K562 (cell line): ENCODE measurements around the gene EFHD2. TPM values are rescaled to one million over a fixed set of nuclear protein-coding genes. Genes with fewer than 3 reads are reported as not detected.

Source experiments
- ATAC-seq: fragments of 200-7000 bp; cut with Tn5 transposase; 3 replicates; pipeline ENCODE4 v1.9.1; 2020; ENCODE audit warnings: moderate library complexity
- BruUV-seq: library from RNA; stranded (reverse); fragments of 400-500 nt; replicated peaks from 2 replicates; lab custom pipeline; 2021; lab: Mats Ljungman, UMichigan
- CTCF ChIA-PET: fragments of 300-600 bp; formaldehyde crosslinking; extraction: SDS; loops from one replicate; lab custom pipeline; 2021; ENCODE audit warnings: low intra/inter-chr PET ratio; lab: Yijun Ruan, JAX
- POLR2A ChIA-PET: fragments of 300-600, 350-650 bp; sonication (Branson Sonifier 250); formaldehyde crosslinking; extraction: SDS; loops from one replicate; lab custom pipeline; 2021; ENCODE audit warnings: antibody characterized with exemption, inconsistent platforms; lab: Yijun Ruan, JAX
- DNase-seq, 4 experiments: peaks; one replicate each; pipeline versions ENCODE4 v3.0.0 to v3.0.0-alpha.2; 2011 to 2018; ENCODE audit warnings: low spot score in 3 of 4, mixed read lengths in 3 of 4; ENCODE audit errors: extremely low read depth in 1 of 4
- FAIRE-seq: peaks from 2 replicates; lab custom pipeline; 2011; peaks lifted over from hg19 to GRCh38; lab: Jason Lieb, UNC
- H2AFZ ChIP-seq: 2 replicates; pipeline ENCODE4 v1.6.0; 2011; ENCODE audit warnings: low read depth, low read length, control low read depth, inconsistent platforms
- H3K27ac ChIP-seq: fragments of 200-600 bp; 3 replicates; pipeline ENCODE4 v1.8.0; 2011; ENCODE audit warnings: low read depth, mild to moderate bottlenecking, control low read depth, inconsistent platforms, low read length, moderate library complexity, mixed read lengths; ENCODE audit errors: extremely low read depth
- H3K27me3 ChIP-seq, 2 experiments: fragments of 300-600 bp in 1 of 2; 2 replicates in 1 of 2; 3 replicates in 1 of 2; pipeline versions ENCODE4 v1.6.0 to v1.8.0; 2011; ENCODE audit warnings: inconsistent platforms in 2 of 2, low read length in 2 of 2, mild to moderate bottlenecking in 1 of 2, mixed read lengths in 1 of 2, moderate library complexity in 1 of 2; ENCODE audit not compliant: control insufficient read depth in 2 of 2, insufficient read depth in 2 of 2
- H3K36me3 ChIP-seq: fragments of 300-600 bp; 3 replicates; pipeline ENCODE4 v1.8.0; 2011; ENCODE audit warnings: mild to moderate bottlenecking, low read length, inconsistent platforms; ENCODE audit not compliant: control insufficient read depth, insufficient read depth
- H3K4me1 ChIP-seq, 2 experiments: fragments of 200-600 bp in 1 of 2; replicated peaks in 1 of 2; 2 replicates in 1 of 2; 3 replicates in 1 of 2; pipeline versions ENCODE4 v1.5.1 to v1.8.0; 2011; ENCODE audit warnings: inconsistent platforms in 2 of 2, low read length in 2 of 2, mild to moderate bottlenecking in 1 of 2, mixed read lengths in 1 of 2, moderate library complexity in 1 of 2; ENCODE audit not compliant: control insufficient read depth in 2 of 2, insufficient read depth in 2 of 2
- H3K4me2 ChIP-seq: 2 replicates; pipeline ENCODE4 v1.6.1; 2011; ENCODE audit warnings: low read length, control low read depth, inconsistent platforms, mixed read lengths; ENCODE audit not compliant: insufficient read depth
- H3K4me3 ChIP-seq: fragments of 200-600 bp; sonication (generic), shearing (Covaris generic); 2 replicates; pipeline ENCODE4 v1.5.1; 2016; ENCODE audit warnings: control low read depth, inconsistent platforms
- H3K79me2 ChIP-seq: fragments of 200-600 bp; 3 replicates; pipeline ENCODE4 v1.8.0; 2011; ENCODE audit warnings: low read length, inconsistent platforms; ENCODE audit not compliant: control insufficient read depth, insufficient read depth
- H3K9ac ChIP-seq, 2 experiments: 2 replicates each; pipeline versions ENCODE4 v1.6.0 to v1.6.1; 2011; ENCODE audit warnings: low read depth in 2 of 2, low read length in 2 of 2, control low read depth in 1 of 2, inconsistent platforms in 1 of 2, mild to moderate bottlenecking in 1 of 2, mixed read lengths in 1 of 2; ENCODE audit not compliant: insufficient read depth in 1 of 2
- H3K9me1 ChIP-seq: one replicate; pipeline ENCODE4 v1.6.0; 2011; ENCODE audit warnings: inconsistent platforms, mild to moderate bottlenecking, low read length, moderate library complexity; ENCODE audit not compliant: control insufficient read depth, insufficient read depth
- H3K9me3 ChIP-seq: replicated peaks from 2 replicates; pipeline ENCODE4 v1.5.1; 2011; ENCODE audit warnings: low read depth, low read length, inconsistent platforms; ENCODE audit not compliant: control insufficient read depth, insufficient read depth
- H4K20me1 ChIP-seq: replicated peaks from 2 replicates; pipeline ENCODE4 v1.6.1; 2011; ENCODE audit warnings: low read length, inconsistent platforms, mixed read lengths; ENCODE audit not compliant: control insufficient read depth, insufficient read depth
- BACH1 ChIP-seq: fragments of 200-800 bp; sonication (Bioruptor generic); IDR thresholded peaks from 2 replicates; pipeline ENCODE4 v1.6.1; 2016; ENCODE audit warnings: missing genetic modification characterization, missing compliant biosample characterization
- BRF1 ChIP-seq: IDR thresholded peaks from 3 replicates; pipeline ENCODE4 v1.6.1; 2011; ENCODE audit warnings: borderline replicate concordance, mild to moderate bottlenecking; ENCODE audit not compliant: insufficient read length; ENCODE audit errors: extremely low read depth
- ESRRA ChIP-seq: fragments of 450-650 bp; IDR thresholded peaks from 2 replicates; pipeline ENCODE4 v1.6.1; 2014; ENCODE audit warnings: low read depth, mild to moderate bottlenecking, moderate library complexity, borderline replicate concordance
- GTF2A2 ChIP-seq: IDR thresholded peaks from 2 replicates; pipeline ENCODE4 v1.6.1; 2016; ENCODE audit warnings: mild to moderate bottlenecking, missing genetic modification characterization, missing compliant biosample characterization
- KDM1A ChIP-seq, 2 experiments: fragments of 450-650 bp; IDR thresholded peaks; 2 replicates each; pipeline ENCODE4 v1.6.1; 2016; ENCODE audit warnings: mild to moderate bottlenecking in 2 of 2
- KLF1 ChIP-seq: fragments of 450-650 bp; IDR thresholded peaks from 2 replicates; pipeline ENCODE4 v1.6.1; 2016; ENCODE audit warnings: missing genetic modification characterization, missing compliant biosample characterization
- NCOR1 ChIP-seq: fragments of 450-650 bp; IDR thresholded peaks from 2 replicates; pipeline ENCODE4 v1.6.1; 2016; ENCODE audit warnings: mild to moderate bottlenecking, moderate library complexity
- RBM14 ChIP-seq: fragments of 200-400 bp; formaldehyde crosslinking; IDR thresholded peaks from 2 replicates; pipeline ENCODE4 v1.6.1; 2018; ENCODE audit warnings: low read depth, mild to moderate bottlenecking, low read length, moderate library complexity, borderline replicate concordance; ENCODE audit not compliant: insufficient read depth
- RFX1 ChIP-seq: fragments of 450-650 bp; IDR thresholded peaks from 2 replicates; pipeline ENCODE4 v1.6.1; 2016; ENCODE audit warnings: mild to moderate bottlenecking, moderate library complexity
- TRIM24 ChIP-seq, 2 experiments: fragments of 450-650 bp; IDR thresholded peaks; 2 replicates each; pipeline ENCODE4 v1.6.1; 2016
- ZNF175 ChIP-seq: fragments of 200-800 bp; sonication (Bioruptor generic); IDR thresholded peaks from 2 replicates; pipeline ENCODE4 v1.6.1; 2016; ENCODE audit warnings: low read depth, mild to moderate bottlenecking, missing genetic modification characterization, missing compliant biosample characterization
- WGBS: fragments of 100-300 bp; shearing (Covaris generic); methylation state at CpG from one replicate; pipeline ENCODE4 v1.1.6; 2016; ENCODE audit warnings: low coverage, mixed read lengths; ENCODE audit not compliant: insufficient coverage; ENCODE audit errors: missing lambda C conversion rate; 5-methylcytosine and 5-hydroxymethylcytosine counted together
- in situ Hi-C: fragments of 300-500 bp; cut with MboI; formaldehyde crosslinking; loops from 4 replicates; pipeline ENCODE4 v1.15.0; 2018; ENCODE audit warnings: inconsistent platforms, mixed read lengths
- intact Hi-C: fragments of 100-400 bp; cut with micrococcal nuclease; formaldehyde crosslinking; loops from 2 replicates; pipeline ENCODE4 v1.14.2; 2022
- polyA plus RNA-seq, 8 experiments: library from polyadenylated mRNA; depleted of rRNA in 4 of 8; stranded (reverse) in 5 of 8; unstranded in 3 of 8; fragments of >200 nt; fragmentation: Nextera tagmentation in 2 of 8; fragmentation: Illumina TruSeq in 1 of 8; extraction: Ambion mirVana in 2 of 8; extraction: Trizol in 1 of 8; gene quantifications; 2 replicates each; pipeline versions ENCODE4 v1.2.1 to v1.2.3, GENCODE V29; 2011 to 2014; ENCODE audit warnings: inconsistent platforms in 1 of 8, missing spikeins in 1 of 8
- total RNA-seq, 7 experiments: library from RNA; depleted of rRNA in 6 of 7; stranded (reverse); fragments of >200 nt in 6 of 7; fragmentation: Illumina TruSeq in 2 of 7; extraction: Trizol in 2 of 7; gene quantifications; 2 replicates each; pipeline versions ENCODE4 v1.2.1 to v1.2.3, GENCODE V29; 2011 to 2021; ENCODE audit warnings: low replicate concordance in 1 of 7
- TF ChIP-seq, protein P1 (sequence below): fragments of 150-350 bp; conservative IDR thresholded peaks from 2 replicates; pipeline ENCODE4 v1.6.1; 2014; ENCODE audit warnings: low read length

Gene EFHD2
- total and polyA plus RNA-seq, 9 of the 15 experiments (the other 6 are each of a cell fraction or from before 2014, with no cell fraction given): 1.7 to 73.5 (median 25.2) TPM

DNA sequence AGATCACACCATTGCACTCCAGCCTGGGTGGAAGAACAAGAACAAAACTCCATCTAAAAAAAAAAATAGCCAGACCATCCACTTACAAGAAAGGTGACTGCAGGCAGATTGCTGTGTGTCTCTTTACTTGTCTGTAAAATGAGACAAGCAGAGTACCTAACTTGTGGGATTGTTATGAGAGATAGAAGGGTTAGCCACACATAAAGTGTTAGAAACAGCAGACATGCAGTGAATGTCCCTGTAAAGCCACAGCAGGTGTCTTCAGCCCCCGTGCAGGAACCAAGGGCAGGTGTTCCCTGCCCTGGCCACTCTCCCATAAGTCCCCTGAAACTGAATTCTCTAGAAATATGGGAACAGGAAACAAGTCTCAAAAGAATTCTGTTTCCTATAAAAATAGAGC lies 40.8 kb upstream of the EFHD2 start:
- CTCF ChIA-PET: no interaction called here
- no peak for ATAC-seq
- intact Hi-C loops (no loop called here), in situ Hi-C loops (no loop called here)
- TF ChIP-seq KDM1A (IDR thresholded peaks at IDR 0.05): no peak
- TF ChIP-seq BRF1: no peak
- TF ChIP-seq, protein P1, sequence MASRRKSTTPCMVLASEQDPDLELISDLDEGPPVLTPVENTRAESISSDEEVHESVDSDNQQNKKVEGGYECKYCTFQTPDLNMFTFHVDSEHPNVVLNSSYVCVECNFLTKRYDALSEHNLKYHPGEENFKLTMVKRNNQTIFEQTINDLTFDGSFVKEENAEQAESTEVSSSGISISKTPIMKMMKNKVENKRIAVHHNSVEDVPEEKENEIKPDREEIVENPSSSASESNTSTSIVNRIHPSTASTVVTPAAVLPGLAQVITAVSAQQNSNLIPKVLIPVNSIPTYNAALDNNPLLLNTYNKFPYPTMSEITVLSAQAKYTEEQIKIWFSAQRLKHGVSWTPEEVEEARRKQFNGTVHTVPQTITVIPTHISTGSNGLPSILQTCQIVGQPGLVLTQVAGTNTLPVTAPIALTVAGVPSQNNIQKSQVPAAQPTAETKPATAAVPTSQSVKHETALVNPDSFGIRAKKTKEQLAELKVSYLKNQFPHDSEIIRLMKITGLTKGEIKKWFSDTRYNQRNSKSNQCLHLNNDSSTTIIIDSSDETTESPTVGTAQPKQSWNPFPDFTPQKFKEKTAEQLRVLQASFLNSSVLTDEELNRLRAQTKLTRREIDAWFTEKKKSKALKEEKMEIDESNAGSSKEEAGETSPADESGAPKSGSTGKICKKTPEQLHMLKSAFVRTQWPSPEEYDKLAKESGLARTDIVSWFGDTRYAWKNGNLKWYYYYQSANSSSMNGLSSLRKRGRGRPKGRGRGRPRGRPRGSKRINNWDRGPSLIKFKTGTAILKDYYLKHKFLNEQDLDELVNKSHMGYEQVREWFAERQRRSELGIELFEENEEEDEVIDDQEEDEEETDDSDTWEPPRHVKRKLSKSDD: no peak
- no peak for TF ChIP-seq BACH1
- no peak for TF ChIP-seq RFX1
- TF ChIP-seq NCOR1: no peak
- no peak for TF ChIP-seq RBM14
- no peak for TF ChIP-seq TRIM24 (IDR thresholded peaks at IDR 0.05)
- no peak for TF ChIP-seq ESRRA
- no peak for TF ChIP-seq ZNF175 (CRISPR knock-in tag)
- no peak for TF ChIP-seq GTF2A2 (tag)
- no peak for TF ChIP-seq KLF1
- Histone ChIP-seq H3K9me1 (no peaks in the 10 kb centered on the region), H3K27me3 (peaks cover 12 to 51% of the 10 kb centered on the region in 2 experiments), H3K9me3 (no peaks in the 10 kb centered on the region), H2AFZ (no peak overlapping the region), H3K79me2 (no peaks in the 10 kb centered on the region), H4K20me1 (no peaks in the 10 kb centered on the region), H3K27ac (no peak overlapping the region), H3K4me2 (no peak overlapping the region), H3K9ac (no peak overlapping the region), H3K4me3 (no peak overlapping the region), H3K36me3 (no peaks in the 10 kb centered on the region), H3K4me1 (peaks cover 0 to 11% of the 10 kb centered on the region in 2 experiments; a peak in 3 of 5 replicates)
- no peak for FAIRE-seq
- DNase-seq: no peak
- 15% methylated on average over 1 of the region's 1 CpG for WGBS
- POLR2A ChIA-PET: no interaction called here
- BruUV-seq: no TSS peak
